ENCODE results near the gene DHX8. TPM values are rescaled to one million over a fixed set of nuclear protein-coding genes. Genes with fewer than 3 reads are reported as not detected.

DHX8 gene
- total RNA-seq, 2 experiments from 2014 or later = 42.6 to 46.9 TPM

GRCh38 chr17:43536236-43536992 lies 52.6 kb downstream of the DHX8 start:
- intact Hi-C loops (cut with DNase I, micrococcal nuclease) = no loop called here
- no peak overlapping the region for H3K4me3 Mint-ChIP-seq
- peaks cover 7% of the 10 kb centered on the region for H3K4me1 Mint-ChIP-seq
- POLR2A ChIA-PET = no interaction called here
- H3K27ac Mint-ChIP-seq = no peak overlapping the region
- no peaks in the 10 kb centered on the region for H3K36me3 Mint-ChIP-seq (ENCODE audit: low read depth)
- ATAC-seq (no peak), DNase-seq (no peak)
- no peaks in the 10 kb centered on the region for H3K9me3 Mint-ChIP-seq (ENCODE audit: low read depth)
- H3K27me3 Mint-ChIP-seq = no peaks in the 10 kb centered on the region
- CTCF ChIA-PET = interaction anchor here (1.1 to 1.6 kb wide), 4 partner anchors 11 to 230 kb away, joined by 3 to 4 read pairs (median 3); no protein-coding TSS in a partner anchor

GRCh38 chr17:43540821-43541674 lies 57.3 kb downstream of the DHX8 start:
- Mint-ChIP-seq H3K4me1 (peaks cover 10% of the 10 kb centered on the region), H3K4me3 (no peak overlapping the region), H3K27me3 (peaks cover 19% of the 10 kb centered on the region), H3K9me3 (ENCODE audit: low read depth) (no peaks in the 10 kb centered on the region), H3K36me3 (ENCODE audit: low read depth) (no peaks in the 10 kb centered on the region), H3K27ac (no peak overlapping the region)
- intact Hi-C loops (cut with DNase I, micrococcal nuclease) = no loop called here
- ATAC-seq (no peak), DNase-seq (no peak)
- POLR2A ChIA-PET = no interaction called here
- CTCF ChIA-PET = interaction anchor here (0.7 kb wide), 1 partner anchor 16 kb away, joined by 3 read pairs; no protein-coding TSS in a partner anchor

GRCh38 chr17:43542859-43543258 lies 59.1 kb downstream of the DHX8 start:
- DNase-seq (no peak), ATAC-seq (no peak)
- no peaks in the 10 kb centered on the region for H3K36me3 Mint-ChIP-seq (ENCODE audit: low read depth)
- no peak overlapping the region for H3K4me3 Mint-ChIP-seq
- peaks cover 17% of the 10 kb centered on the region for H3K4me1 Mint-ChIP-seq
- no peaks in the 10 kb centered on the region for H3K9me3 Mint-ChIP-seq (ENCODE audit: low read depth)
- POLR2A ChIA-PET = no interaction called here
- peaks cover 34% of the 10 kb centered on the region for H3K27me3 Mint-ChIP-seq
- intact Hi-C loops (cut with DNase I, micrococcal nuclease) = no loop called here
- H3K27ac Mint-ChIP-seq = no peak overlapping the region
- CTCF ChIA-PET = interaction anchor here (1.2 to 1.3 kb wide), 2 partner anchors 11 to 34 kb away, joined by 3 to 4 read pairs; no protein-coding TSS in a partner anchor

GRCh38 chr17:43543300-43543699 lies 59.5 kb downstream of the DHX8 start:
- Mint-ChIP-seq H3K36me3 (ENCODE audit: low read depth) (no peaks in the 10 kb centered on the region), H3K4me3 (no peak overlapping the region), H3K4me1 (peaks cover 17% of the 10 kb centered on the region), H3K27me3 (peaks cover 36% of the 10 kb centered on the region), H3K27ac (no peak overlapping the region), H3K9me3 (ENCODE audit: low read depth) (no peaks in the 10 kb centered on the region)
- intact Hi-C loops (cut with DNase I, micrococcal nuclease) = no loop called here
- no peak for DNase-seq
- POLR2A ChIA-PET = no interaction called here
- ATAC-seq = no peak
- CTCF ChIA-PET = interaction anchor here (1.2 to 1.3 kb wide), 3 partner anchors 11 to 34 kb away, joined by 3 to 7 read pairs (median 4); no protein-coding TSS in a partner anchor

GRCh38 chr17:43543771-43544575 lies 60.2 kb downstream of the DHX8 start:
- ATAC-seq = no peak
- intact Hi-C loops (cut with DNase I, micrococcal nuclease) = no loop called here
- Mint-ChIP-seq H3K27ac (no peak overlapping the region), H3K9me3 (ENCODE audit: low read depth) (no peaks in the 10 kb centered on the region), H3K36me3 (ENCODE audit: low read depth) (no peaks in the 10 kb centered on the region), H3K4me1 (peaks cover 17% of the 10 kb centered on the region), H3K27me3 (peaks cover 38% of the 10 kb centered on the region), H3K4me3 (no peak overlapping the region)
- DNase-seq = no peak
- CTCF ChIA-PET = interaction anchor here (0.6 to 1.3 kb wide), 3 partner anchors 10 to 32 kb away, joined by 3 to 7 read pairs (median 3); no protein-coding TSS in a partner anchor
- POLR2A ChIA-PET = no interaction called here

- ChIA-PET CTCF (interaction anchor here (0.7 kb wide), 1 partner anchor 61 kb away, joined by 3 read pairs; the partner anchor contains the start of gene DHX8), POLR2A (interaction anchor here (0.6 to 0.7 kb wide), 2 partner anchors 65 to 147 kb away, joined by 3 to 6 read pairs; no protein-coding TSS in a partner anchor)
- Mint-ChIP-seq H3K9me3 (ENCODE audit: low read depth) (no peaks in the 10 kb centered on the region), H3K4me3 (peak overlapping the region; percentile 75), H3K4me1 (peaks cover 17% of the 10 kb centered on the region), H3K36me3 (ENCODE audit: low read depth) (no peaks in the 10 kb centered on the region), H3K27me3 (peaks cover 45% of the 10 kb centered on the region), H3K27ac (no peak overlapping the region)
- DNase-seq (peak; percentile 47), ATAC-seq (peak; percentile 4)
- intact Hi-C loops (cut with DNase I, micrococcal nuclease) = no loop called here
Measured at GRCh38 chr17:43545383-43545632, 61.5 kb downstream of the DHX8 start.

GRCh38 chr17:43546319-43547188 lies 62.8 kb downstream of the DHX8 start, which contains the start of gene ETV4:
ETV4 (minus strand) TSS chr17:43546340; CDS start chr17:43545617, 723 bp downstream.
- Mint-ChIP-seq H3K27me3 (peaks cover 49% of the 10 kb centered on the region), H3K9me3 (ENCODE audit: low read depth) (no peaks in the 10 kb centered on the region), H3K36me3 (ENCODE audit: low read depth) (no peaks in the 10 kb centered on the region), H3K4me3 (peak within 1 kb of the TSS; percentile 75), H3K4me1 (peaks cover 17% of the 10 kb centered on the region), H3K27ac (peak within 1 kb of the TSS; percentile 16)
- DNase-seq = peak; percentile 96
- CTCF ChIA-PET = interaction anchor here (0.6 to 2.4 kb wide), 5 partner anchors 24 to 1041 kb away, joined by 3 to 19 read pairs (median 3); no protein-coding TSS in a partner anchor
- POLR2A ChIA-PET = interaction anchor here (0.6 to 1.9 kb wide), 2 partner anchors 178 to 186 kb away, joined by 3 to 9 read pairs; no protein-coding TSS in a partner anchor
- ATAC-seq = peak; percentile 94
- intact Hi-C loops (cut with DNase I, micrococcal nuclease) = loop anchor here in 1 of 2 experiments (1.0 to 2.0 kb wide), 6 partner anchors 62 to 233 kb away; partner anchors contain the start of genes DHX8 and MEOX1

- H3K27ac Mint-ChIP-seq = no peak overlapping the region
- peaks cover 49% of the 10 kb centered on the region for H3K27me3 Mint-ChIP-seq
- ChIA-PET POLR2A (interaction anchor here (1.9 kb wide), 1 partner anchor 179 kb away, joined by 9 read pairs; no protein-coding TSS in a partner anchor), CTCF (interaction anchor here (1.0 to 2.4 kb wide), 4 partner anchors 23 to 126 kb away, joined by 3 to 19 read pairs (median 3); no protein-coding TSS in a partner anchor)
- no peaks in the 10 kb centered on the region for H3K36me3 Mint-ChIP-seq (ENCODE audit: low read depth)
- H3K9me3 Mint-ChIP-seq (ENCODE audit: low read depth) = no peaks in the 10 kb centered on the region
- intact Hi-C loops (cut with DNase I, micrococcal nuclease) = loop anchor here in 1 of 2 experiments (2.0 kb wide), 1 partner anchor 158 kb away; no protein-coding TSS in a partner anchor
- peak overlapping the region; percentile 75 for H3K4me3 Mint-ChIP-seq
- ATAC-seq (no peak), DNase-seq (no peak)
- H3K4me1 Mint-ChIP-seq = peaks cover 17% of the 10 kb centered on the region
Measured at GRCh38 chr17:43547189-43547550, 63.4 kb downstream of the DHX8 start.

- ATAC-seq = no peak
- intact Hi-C loops (cut with DNase I, micrococcal nuclease) = loop anchor here in 1 of 2 experiments (2.0 kb wide), 1 partner anchor 159 kb away; no protein-coding TSS in a partner anchor
Measured at GRCh38 chr17:43547659-43548256, 64.0 kb downstream of the DHX8 start.

More at GRCh38 chr17:43547659-43548256, 64.0 kb downstream of the DHX8 start:
- Mint-ChIP-seq H3K9me3 (ENCODE audit: low read depth) (no peaks in the 10 kb centered on the region), H3K27me3 (peaks cover 49% of the 10 kb centered on the region), H3K4me3 (no peak overlapping the region), H3K36me3 (ENCODE audit: low read depth) (no peaks in the 10 kb centered on the region), H3K4me1 (peaks cover 17% of the 10 kb centered on the region), H3K27ac (no peak overlapping the region)
- ChIA-PET CTCF (interaction anchor here (1.0 to 2.4 kb wide), 4 partner anchors 23 to 154 kb away, joined by 3 to 19 read pairs (median 3); no protein-coding TSS in a partner anchor), POLR2A (interaction anchor here (1.9 kb wide), 1 partner anchor 180 kb away, joined by 9 read pairs; no protein-coding TSS in a partner anchor)
- DNase-seq = no peak

Data from activated CD4-positive, alpha-beta T cell treated with anti-CD3 and anti-CD28 coated beads for 36 hours (primary cell).